C4-2B (cell line): ENCODE data around the gene NPPA.
"Not testable (repeated sequence)": the region's sequence is repeated elsewhere in the genome, so short reads cannot be mapped to it uniquely, and the experiment has no call there.

Experiments used
- CTCF ChIP-seq: fragments of 450-650 bp; conservative IDR thresholded peaks from 2 replicates; pipeline ENCODE4 v1.5.1; 2017; ENCODE audit warnings: mild to moderate bottlenecking
- ZFX ChIP-seq: fragments of 450-650 bp; IDR thresholded peaks from 2 replicates; pipeline ENCODE4 v1.6.1; 2017

DNA sequence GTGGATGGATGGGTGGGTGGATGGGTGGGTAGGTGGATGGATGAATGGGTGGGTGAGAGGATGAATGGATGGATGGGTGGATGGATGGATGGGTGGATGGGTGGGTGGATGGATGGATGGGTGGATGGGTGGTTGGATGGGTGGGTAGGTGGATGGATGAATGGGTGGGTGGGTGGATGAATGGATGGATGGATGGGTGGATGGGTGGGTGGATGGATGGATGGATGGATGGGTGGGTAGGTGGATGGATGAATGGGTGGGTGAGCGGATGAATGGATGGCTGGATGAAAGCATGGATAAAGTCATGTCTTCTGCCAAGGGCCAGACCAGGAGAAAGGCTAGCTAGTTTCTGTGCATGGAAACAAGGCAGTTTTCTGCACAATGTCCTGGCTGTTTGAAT lies 46.9 kb upstream of the NPPA start:
- TF ChIP-seq CTCF, ZFX: not testable (repeated sequence)
